Measurements from ENCODE around the gene DRAXIN. TPM values are rescaled to one million over a fixed set of nuclear protein-coding genes. Genes with fewer than 3 reads are reported as not detected.

The DRAXIN gene
- total RNA-seq, 1 experiment from 2014 or later: 5.5 TPM

DNA sequence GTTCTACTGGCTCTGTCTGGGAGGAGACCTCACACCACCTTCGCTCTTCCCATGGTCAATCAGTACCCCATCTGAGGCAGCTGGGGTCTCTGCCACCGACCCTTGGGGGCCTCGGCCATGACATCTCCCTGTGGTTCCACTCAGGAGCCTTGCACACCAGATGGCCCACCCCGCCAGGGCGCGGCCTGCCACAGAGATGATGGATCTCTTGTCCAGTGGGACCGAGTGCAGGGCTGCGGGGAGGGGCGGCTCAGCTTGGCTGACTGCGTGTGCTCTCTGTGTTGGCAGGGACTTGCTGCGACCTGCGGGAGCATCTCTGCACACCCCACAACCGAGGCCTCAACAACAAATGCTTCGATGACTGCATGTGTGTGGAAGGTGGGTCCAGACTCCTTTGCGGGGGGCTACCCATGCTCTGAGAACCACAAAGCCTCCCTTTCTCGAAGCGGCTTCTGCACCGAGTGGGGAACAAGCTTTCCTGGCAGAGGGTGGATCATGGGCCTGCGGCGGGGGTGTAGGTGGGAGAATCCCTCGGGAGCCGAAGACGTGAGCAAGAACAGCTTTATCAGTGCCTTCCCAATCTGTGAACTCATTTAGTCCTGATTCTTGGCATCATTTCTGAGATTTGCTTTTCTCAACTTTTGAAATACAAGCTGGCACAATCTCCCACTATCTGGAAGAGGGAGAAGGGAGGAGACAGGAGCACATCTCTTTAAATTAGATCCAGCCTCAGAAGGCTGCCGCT lies 23.5 kb downstream of the DRAXIN start:
- Histone ChIP-seq H3K9me3 (ENCODE audit: low read depth, low read length, poor library complexity, severe bottlenecking) (no peaks in the 10 kb centered on the region), H3K27me3 (replicated peaks; ENCODE audit: insufficient read depth, low read depth, low read length, poor library complexity) (no peaks in the 10 kb centered on the region), H3K36me3 (ENCODE audit: insufficient read depth, low read length, poor library complexity, severe bottlenecking) (no peaks in the 10 kb centered on the region), H3K4me3 (ENCODE audit: low read depth, low read length, poor library complexity, severe bottlenecking) (no peak overlapping the region), H3K4me1 (ENCODE audit: insufficient read depth, low read length, poor library complexity, severe bottlenecking) (no peaks in the 10 kb centered on the region), H3K27ac (ENCODE audit: low read depth, low read length, poor library complexity, severe bottlenecking) (no peak overlapping the region)
- CTCF ChIA-PET: no interaction called here
- intact Hi-C loops (cut with micrococcal nuclease; ENCODE audit: unreplicated experiment): no loop called here
- DNase-seq (ENCODE audit: low spot score): no peak
- POLR2A ChIA-PET (ENCODE audit: low non-redundant PET): no interaction called here
- no peak for TF ChIP-seq EZH2 (IDR thresholded peaks at IDR 0.05; ENCODE audit: borderline replicate concordance, low read depth, low read length, poor library complexity, severe bottlenecking)
- TF ChIP-seq, protein P1, sequence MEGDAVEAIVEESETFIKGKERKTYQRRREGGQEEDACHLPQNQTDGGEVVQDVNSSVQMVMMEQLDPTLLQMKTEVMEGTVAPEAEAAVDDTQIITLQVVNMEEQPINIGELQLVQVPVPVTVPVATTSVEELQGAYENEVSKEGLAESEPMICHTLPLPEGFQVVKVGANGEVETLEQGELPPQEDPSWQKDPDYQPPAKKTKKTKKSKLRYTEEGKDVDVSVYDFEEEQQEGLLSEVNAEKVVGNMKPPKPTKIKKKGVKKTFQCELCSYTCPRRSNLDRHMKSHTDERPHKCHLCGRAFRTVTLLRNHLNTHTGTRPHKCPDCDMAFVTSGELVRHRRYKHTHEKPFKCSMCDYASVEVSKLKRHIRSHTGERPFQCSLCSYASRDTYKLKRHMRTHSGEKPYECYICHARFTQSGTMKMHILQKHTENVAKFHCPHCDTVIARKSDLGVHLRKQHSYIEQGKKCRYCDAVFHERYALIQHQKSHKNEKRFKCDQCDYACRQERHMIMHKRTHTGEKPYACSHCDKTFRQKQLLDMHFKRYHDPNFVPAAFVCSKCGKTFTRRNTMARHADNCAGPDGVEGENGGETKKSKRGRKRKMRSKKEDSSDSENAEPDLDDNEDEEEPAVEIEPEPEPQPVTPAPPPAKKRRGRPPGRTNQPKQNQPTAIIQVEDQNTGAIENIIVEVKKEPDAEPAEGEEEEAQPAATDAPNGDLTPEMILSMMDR (conservative IDR thresholded peaks at IDR 0.05; ENCODE audit: low read depth, low read length): no peak
- no TSS peak for BruUV-seq (replicated peaks)

DNA sequence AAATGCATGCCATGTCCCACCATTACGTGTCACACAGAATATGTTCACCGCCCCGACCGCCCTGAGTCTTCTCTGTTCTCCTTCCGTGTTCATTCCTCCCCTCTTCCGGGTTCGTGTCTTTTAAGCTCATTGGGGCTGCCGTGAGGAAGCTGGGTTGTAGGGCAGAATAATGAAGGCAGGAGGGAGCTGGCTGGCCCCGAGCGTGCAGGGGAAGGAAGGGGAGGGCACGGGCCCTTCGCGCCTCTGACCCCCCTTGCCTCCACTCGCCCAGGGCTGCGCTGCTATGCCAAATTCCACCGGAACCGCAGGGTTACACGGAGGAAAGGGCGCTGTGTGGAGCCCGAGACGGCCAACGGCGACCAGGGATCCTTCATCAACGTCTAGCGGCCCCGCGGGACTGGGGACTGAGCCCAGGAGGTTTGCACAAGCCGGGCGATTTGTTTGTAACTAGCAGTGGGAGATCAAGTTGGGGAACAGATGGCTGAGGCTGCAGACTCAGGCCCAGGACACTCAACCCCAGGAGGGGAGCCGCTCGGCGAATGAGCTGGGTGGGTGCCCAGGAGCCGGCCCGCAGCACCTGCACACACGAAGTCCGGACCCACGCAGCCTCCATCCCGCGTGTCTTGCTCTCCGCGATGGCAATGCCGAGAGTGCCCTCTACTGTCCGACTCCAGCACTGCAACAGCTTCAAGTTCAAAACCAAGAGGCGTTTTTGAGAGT lies 28.0 kb downstream of the DRAXIN start:
- no TSS peak for BruUV-seq (replicated peaks)
- Histone ChIP-seq H3K4me3 (ENCODE audit: low read depth, low read length, poor library complexity, severe bottlenecking) (peak overlapping the region; percentile 23), H3K9me3 (ENCODE audit: low read depth, low read length, poor library complexity, severe bottlenecking) (no peaks in the 10 kb centered on the region), H3K27ac (ENCODE audit: low read depth, low read length, poor library complexity, severe bottlenecking) (no peak overlapping the region), H3K36me3 (ENCODE audit: insufficient read depth, low read length, poor library complexity, severe bottlenecking) (no peaks in the 10 kb centered on the region), H3K27me3 (replicated peaks; ENCODE audit: insufficient read depth, low read depth, low read length, poor library complexity) (no peaks in the 10 kb centered on the region), H3K4me1 (ENCODE audit: insufficient read depth, low read length, poor library complexity, severe bottlenecking) (no peaks in the 10 kb centered on the region)
- ChIA-PET CTCF (interaction anchor here (0.6 to 1.7 kb wide), 6 partner anchors 8 to 682 kb away, joined by 3 to 13 read pairs (median 4); partner anchors contain the start of gene FBXO6), POLR2A (ENCODE audit: low non-redundant PET) (no interaction called here)
- intact Hi-C loops (cut with micrococcal nuclease; ENCODE audit: unreplicated experiment): loop anchor here (2.0 kb wide), 1 partner anchor 69 kb away; no protein-coding TSS in a partner anchor
- DNase-seq (ENCODE audit: low spot score): peak; percentile 63
- TF ChIP-seq, protein P1 (conservative IDR thresholded peaks at IDR 0.05; ENCODE audit: low read depth, low read length): peak; percentile 98
- no peak for TF ChIP-seq EZH2 (IDR thresholded peaks at IDR 0.05; ENCODE audit: borderline replicate concordance, low read depth, low read length, poor library complexity, severe bottlenecking)

DNA sequence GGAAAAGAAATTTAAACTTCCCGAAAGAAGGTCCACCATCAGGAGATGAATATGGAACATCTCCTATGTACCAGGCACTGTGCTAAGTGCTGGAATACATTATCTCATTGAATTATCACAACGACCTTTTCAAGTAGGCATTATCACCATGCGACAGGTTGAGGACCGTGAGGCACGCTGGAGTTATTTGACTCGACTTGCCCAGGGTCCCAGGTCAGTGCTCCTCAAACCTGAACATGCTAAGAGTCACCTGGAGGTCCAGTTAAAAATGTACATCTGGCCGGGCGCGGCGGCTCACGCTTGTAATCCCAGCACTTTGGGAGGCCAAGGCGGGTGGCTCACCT lies 28.5 kb downstream of the DRAXIN start:
- no peak overlapping the region for H3K4me3 ChIP-seq (ENCODE audit: low read depth, low read length, poor library complexity, severe bottlenecking)
- no peak for TF ChIP-seq EZH2 (IDR thresholded peaks at IDR 0.05; ENCODE audit: borderline replicate concordance, low read depth, low read length, poor library complexity, severe bottlenecking)
- ChIA-PET POLR2A (ENCODE audit: low non-redundant PET) (no interaction called here), CTCF (interaction anchor here (0.6 to 1.7 kb wide), 6 partner anchors 9 to 683 kb away, joined by 3 to 13 read pairs (median 4); partner anchors contain the start of gene FBXO6)
- BruUV-seq (replicated peaks): no TSS peak
- intact Hi-C loops (cut with micrococcal nuclease; ENCODE audit: unreplicated experiment): no loop called here
- H3K27me3 ChIP-seq (replicated peaks; ENCODE audit: insufficient read depth, low read depth, low read length, poor library complexity): no peaks in the 10 kb centered on the region
- no peak overlapping the region for H3K27ac ChIP-seq (ENCODE audit: low read depth, low read length, poor library complexity, severe bottlenecking)
- H3K36me3 ChIP-seq (ENCODE audit: insufficient read depth, low read length, poor library complexity, severe bottlenecking): no peaks in the 10 kb centered on the region
- no peak for DNase-seq (ENCODE audit: low spot score)
- H3K4me1 ChIP-seq (ENCODE audit: insufficient read depth, low read length, poor library complexity, severe bottlenecking): no peaks in the 10 kb centered on the region
- no peaks in the 10 kb centered on the region for H3K9me3 ChIP-seq (ENCODE audit: low read depth, low read length, poor library complexity, severe bottlenecking)
